Hepatocyte (in vitro differentiated cells): ENCODE results near the gene PTPRR. TPM values are rescaled to one million over a fixed set of nuclear protein-coding genes. Genes with fewer than 3 reads are reported as not detected.

Experiments
- DNase-seq: peaks from one replicate; pipeline ENCODE4 v3.0.0-alpha.2; 2016; ENCODE audit warnings: low spot score
- H2AFZ ChIP-seq: fragments of 200-600 bp; sonication (generic); 2 replicates; pipeline ENCODE4 v1.6.0; 2016; ENCODE audit warnings: antibody characterized with exemption, mild to moderate bottlenecking
- H3K27ac ChIP-seq: fragments of 200-600 bp; sonication (generic); 2 replicates; pipeline ENCODE4 v1.5.1; 2016; ENCODE audit warnings: mild to moderate bottlenecking
- H3K27me3 ChIP-seq: fragments of 200-600 bp; sonication (generic); 2 replicates; pipeline ENCODE4 v1.6.1; 2016
- H3K36me3 ChIP-seq: fragments of 200-600 bp; sonication (generic); replicated peaks from 2 replicates; pipeline ENCODE4 v1.5.1; 2016; ENCODE audit warnings: low read depth; ENCODE audit not compliant: insufficient read depth
- H3K4me1 ChIP-seq: fragments of 200-600 bp; sonication (generic); 2 replicates; pipeline ENCODE4 v1.5.1; 2016; ENCODE audit warnings: mild to moderate bottlenecking, moderate library complexity; ENCODE audit not compliant: insufficient read depth
- H3K4me2 ChIP-seq: fragments of 200-600 bp; sonication (generic); 2 replicates; pipeline ENCODE4 v1.6.0; 2016
- H3K4me3 ChIP-seq: fragments of 200-600 bp; sonication (generic); 2 replicates; pipeline ENCODE4 v1.5.1; 2016; ENCODE audit warnings: mild to moderate bottlenecking
- H3K79me2 ChIP-seq: fragments of 200-600 bp; sonication (generic); 2 replicates; pipeline ENCODE4 v1.6.0; 2017; ENCODE audit warnings: mild to moderate bottlenecking
- H3K9me2 ChIP-seq: fragments of 200-600 bp; sonication (generic); replicated peaks from 2 replicates; pipeline ENCODE4 v1.6.0; 2017; ENCODE audit warnings: mild to moderate bottlenecking; ENCODE audit not compliant: insufficient read depth
- H3K9me3 ChIP-seq: fragments of 200-600 bp; sonication (generic); 2 replicates; pipeline ENCODE4 v1.5.1; 2016; ENCODE audit warnings: low read depth, mild to moderate bottlenecking
- H4K20me1 ChIP-seq: fragments of 200-600 bp; sonication (generic); 2 replicates; pipeline ENCODE4 v1.6.0; 2016; ENCODE audit warnings: mild to moderate bottlenecking; ENCODE audit not compliant: insufficient read depth, poor library complexity, severe bottlenecking
- EZH2 ChIP-seq: fragments of 200-600 bp; sonication (generic); IDR thresholded peaks from 2 replicates; pipeline ENCODE4 v1.6.1; 2016; ENCODE audit warnings: antibody characterized with exemption, mild to moderate bottlenecking, borderline replicate concordance
- EZH2phosphoT487 ChIP-seq: fragments of 200-600 bp; sonication (generic); IDR thresholded peaks from one replicate; pipeline ENCODE4 v1.6.1; 2018; ENCODE audit warnings: antibody characterized with exemption, mild to moderate bottlenecking, low read depth, moderate library complexity; ENCODE audit not compliant: unreplicated experiment, severe bottlenecking
- WGBS: methylation state at CpG from one replicate; pipeline ENCODE4 v1.1.6; 2016; ENCODE audit warnings: low lambda C conversion rate; ENCODE audit errors: missing lambda C conversion rate; 5-methylcytosine and 5-hydroxymethylcytosine counted together
- polyA plus RNA-seq: library from polyadenylated mRNA; unstranded; fragments of >200 nt; fragmentation: Nextera tagmentation; extraction: Ambion mirVana; gene quantifications from 2 replicates; pipeline ENCODE4 v1.2.1, GENCODE V29; 2016
- total RNA-seq: library from RNA; depleted of rRNA; stranded (reverse); fragments of >200 nt; gene quantifications from 2 replicates; pipeline ENCODE4 v1.2.3, GENCODE V29; 2014
- TF ChIP-seq, protein P1 (sequence below): fragments of 200-600 bp; sonication (generic); IDR thresholded peaks from 2 replicates; pipeline ENCODE4 v1.5.1; 2016; ENCODE audit warnings: antibody characterized with exemption, mild to moderate bottlenecking; ENCODE audit not compliant: poor library complexity

Gene PTPRR
- total and polyA plus RNA-seq, 2 experiments from 2014 or later = 1.9 to 4.8 TPM

DNA sequence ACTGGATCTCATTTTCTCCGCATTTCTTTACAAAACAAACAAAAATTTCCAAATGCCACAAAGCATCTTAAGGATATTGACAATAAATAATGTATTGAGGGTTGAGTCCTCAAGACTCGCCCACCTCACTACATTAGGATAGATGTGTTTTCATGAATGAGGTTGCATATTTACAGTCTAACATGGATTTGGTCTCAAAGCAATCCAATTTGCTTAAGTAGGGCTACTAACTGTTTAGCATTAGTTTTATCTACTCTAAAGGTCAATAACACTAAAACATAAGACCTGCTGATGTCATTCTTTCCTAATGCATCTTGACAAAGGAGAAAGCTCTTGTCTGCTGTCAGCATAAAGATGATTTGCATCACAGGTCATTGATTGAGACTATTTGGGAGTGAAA is 82.4 kb downstream of the PTPRR start:
- Histone ChIP-seq H3K4me2 (no peak overlapping the region), H3K27me3 (no peaks in the 10 kb centered on the region), H3K36me3 (no peaks in the 10 kb centered on the region), H2AFZ (no peak overlapping the region), H4K20me1 (no peaks in the 10 kb centered on the region), H3K9me3 (no peaks in the 10 kb centered on the region), H3K27ac (no peak overlapping the region), H3K4me3 (no peak overlapping the region), H3K4me1 (no peaks in the 10 kb centered on the region), H3K9me2 (no peaks in the 10 kb centered on the region), H3K79me2 (no peaks in the 10 kb centered on the region)
- WGBS = 46% methylated on average over 2 of the region's 2 CpGs
- no peak for DNase-seq
- TF ChIP-seq EZH2phosphoT487 (no peak), EZH2 (no peak)
- TF ChIP-seq, protein P1, sequence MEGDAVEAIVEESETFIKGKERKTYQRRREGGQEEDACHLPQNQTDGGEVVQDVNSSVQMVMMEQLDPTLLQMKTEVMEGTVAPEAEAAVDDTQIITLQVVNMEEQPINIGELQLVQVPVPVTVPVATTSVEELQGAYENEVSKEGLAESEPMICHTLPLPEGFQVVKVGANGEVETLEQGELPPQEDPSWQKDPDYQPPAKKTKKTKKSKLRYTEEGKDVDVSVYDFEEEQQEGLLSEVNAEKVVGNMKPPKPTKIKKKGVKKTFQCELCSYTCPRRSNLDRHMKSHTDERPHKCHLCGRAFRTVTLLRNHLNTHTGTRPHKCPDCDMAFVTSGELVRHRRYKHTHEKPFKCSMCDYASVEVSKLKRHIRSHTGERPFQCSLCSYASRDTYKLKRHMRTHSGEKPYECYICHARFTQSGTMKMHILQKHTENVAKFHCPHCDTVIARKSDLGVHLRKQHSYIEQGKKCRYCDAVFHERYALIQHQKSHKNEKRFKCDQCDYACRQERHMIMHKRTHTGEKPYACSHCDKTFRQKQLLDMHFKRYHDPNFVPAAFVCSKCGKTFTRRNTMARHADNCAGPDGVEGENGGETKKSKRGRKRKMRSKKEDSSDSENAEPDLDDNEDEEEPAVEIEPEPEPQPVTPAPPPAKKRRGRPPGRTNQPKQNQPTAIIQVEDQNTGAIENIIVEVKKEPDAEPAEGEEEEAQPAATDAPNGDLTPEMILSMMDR = no peak

DNA sequence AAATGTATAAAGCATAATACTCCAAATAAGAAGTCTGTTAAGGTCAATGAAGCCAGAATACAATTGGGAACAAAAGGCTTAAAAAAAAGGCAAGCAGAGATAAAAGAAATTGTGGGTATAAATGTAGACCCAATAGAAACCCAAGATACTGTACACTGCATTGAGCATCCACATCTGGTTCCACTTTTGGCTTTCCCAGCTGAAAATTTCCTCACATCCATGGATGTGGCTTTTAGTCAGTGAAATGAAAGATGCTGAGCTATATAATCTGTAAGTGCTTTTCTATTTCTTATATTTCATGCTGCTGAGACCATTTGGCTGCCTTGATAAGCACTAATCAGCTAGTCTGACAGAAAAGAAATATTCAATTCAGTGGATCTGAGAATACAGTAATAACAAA is 83.5 kb downstream of the PTPRR start:
- H4K20me1 ChIP-seq = no peaks in the 10 kb centered on the region
- H3K27ac ChIP-seq = no peak overlapping the region
- DNase-seq = no peak
- TF ChIP-seq, protein P1 = no peak
- TF ChIP-seq EZH2 = no peak
- TF ChIP-seq EZH2phosphoT487 = no peak
- no peaks in the 10 kb centered on the region for H3K36me3 ChIP-seq
- no peaks in the 10 kb centered on the region for H3K9me2 ChIP-seq
- no peak overlapping the region for H3K4me3 ChIP-seq
- H3K4me1 ChIP-seq = peaks cover 3% of the 10 kb centered on the region
- no peaks in the 10 kb centered on the region for H3K79me2 ChIP-seq
- H3K9me3 ChIP-seq = no peaks in the 10 kb centered on the region
- no peak overlapping the region for H3K4me2 ChIP-seq
- H3K27me3 ChIP-seq = no peaks in the 10 kb centered on the region
- H2AFZ ChIP-seq = no peak overlapping the region

DNA sequence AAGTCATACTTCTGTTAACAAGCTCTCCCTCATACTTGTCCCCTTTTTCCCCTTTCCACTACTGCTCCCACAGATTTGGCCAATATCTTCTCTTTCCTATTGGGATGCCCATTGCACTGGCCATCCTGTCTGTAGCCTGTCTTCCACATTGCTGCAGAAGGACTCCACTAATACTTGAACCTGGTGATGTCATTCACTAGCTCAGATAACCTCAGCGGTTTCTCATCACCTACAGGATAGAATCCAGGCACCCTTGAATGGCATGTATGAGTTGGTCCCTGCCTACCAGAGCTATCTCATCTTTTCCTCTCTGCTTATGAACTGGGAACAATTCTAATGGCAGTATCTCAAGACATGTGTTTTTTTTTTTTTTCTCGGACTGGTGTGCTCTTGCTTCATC is 84.6 kb downstream of the PTPRR start:
- peaks cover 8% of the 10 kb centered on the region for H3K4me1 ChIP-seq
- WGBS = 77% methylated on average over 2 of the region's 2 CpGs

More for the DNA sequence above, 84.6 kb downstream of the PTPRR start:
- Histone ChIP-seq H4K20me1 (no peaks in the 10 kb centered on the region), H3K9me3 (no peaks in the 10 kb centered on the region), H3K27me3 (no peaks in the 10 kb centered on the region), H3K79me2 (no peaks in the 10 kb centered on the region), H3K4me2 (no peak overlapping the region), H3K36me3 (no peaks in the 10 kb centered on the region), H3K9me2 (no peaks in the 10 kb centered on the region), H2AFZ (no peak overlapping the region), H3K4me3 (no peak overlapping the region), H3K27ac (no peak overlapping the region)
- no peak for TF ChIP-seq EZH2phosphoT487
- no peak for TF ChIP-seq EZH2
- TF ChIP-seq, protein P1 = no peak
- no peak for DNase-seq
